Esophagus muscularis mucosa (tissue), 4 donors: ENCODE results near the gene SLC9A8.

Experiments
- CTCF ChIP-seq, 3 experiments: fragments of 200-600 bp in 2 of 3; fragments of 450-650 bp in 1 of 3; sonication (generic) in 2 of 3; IDR thresholded peaks; one replicate each; pipeline ENCODE4 v1.5.1; 2017 to 2019; ENCODE audit warnings: antibody characterized with exemption in 3 of 3, mild to moderate bottlenecking in 2 of 3, moderate library complexity in 1 of 3
- EP300 ChIP-seq: sonication (generic); formaldehyde crosslinking; IDR thresholded peaks from one replicate; pipeline ENCODE4 v1.6.1; 2017; ENCODE audit warnings: antibody characterized with exemption
- POLR2A ChIP-seq: fragments of 450-650 bp; IDR thresholded peaks from one replicate; pipeline ENCODE4 v1.6.1; 2017; ENCODE audit warnings: antibody characterized with exemption, moderate library complexity, mild to moderate bottlenecking, low read depth
- POLR2AphosphoS5 ChIP-seq, 2 donors: sonication (generic); formaldehyde crosslinking; IDR thresholded peaks; one replicate each; pipeline ENCODE4 v1.6.1; 2017; ENCODE audit warnings: antibody characterized with exemption in 2 of 2

- TF ChIP-seq CTCF (IDR thresholded peaks at IDR 0.05) (no peak), POLR2A (no peak), POLR2AphosphoS5 (IDR thresholded peaks at IDR 0.05) (no peak), EP300 (no peak)
Measured at GRCh38 chr20:49765413-49765736, 47.3 kb upstream of the SLC9A8 start.
